Activated T-cell treated with anti-CD3 and anti-CD28 coated beads, Interleukin-2, amount 50 U/mL, for 1 hour (primary cell): Measurements from ENCODE around the gene CYB561.

ENCODE experiments used
- DNase-seq: peaks from one replicate; pipeline ENCODE4 v3.0.0-alpha.2; 2020

The CYB561 gene, protein sequence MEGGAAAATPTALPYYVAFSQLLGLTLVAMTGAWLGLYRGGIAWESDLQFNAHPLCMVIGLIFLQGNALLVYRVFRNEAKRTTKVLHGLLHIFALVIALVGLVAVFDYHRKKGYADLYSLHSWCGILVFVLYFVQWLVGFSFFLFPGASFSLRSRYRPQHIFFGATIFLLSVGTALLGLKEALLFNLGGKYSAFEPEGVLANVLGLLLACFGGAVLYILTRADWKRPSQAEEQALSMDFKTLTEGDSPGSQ

DNA sequence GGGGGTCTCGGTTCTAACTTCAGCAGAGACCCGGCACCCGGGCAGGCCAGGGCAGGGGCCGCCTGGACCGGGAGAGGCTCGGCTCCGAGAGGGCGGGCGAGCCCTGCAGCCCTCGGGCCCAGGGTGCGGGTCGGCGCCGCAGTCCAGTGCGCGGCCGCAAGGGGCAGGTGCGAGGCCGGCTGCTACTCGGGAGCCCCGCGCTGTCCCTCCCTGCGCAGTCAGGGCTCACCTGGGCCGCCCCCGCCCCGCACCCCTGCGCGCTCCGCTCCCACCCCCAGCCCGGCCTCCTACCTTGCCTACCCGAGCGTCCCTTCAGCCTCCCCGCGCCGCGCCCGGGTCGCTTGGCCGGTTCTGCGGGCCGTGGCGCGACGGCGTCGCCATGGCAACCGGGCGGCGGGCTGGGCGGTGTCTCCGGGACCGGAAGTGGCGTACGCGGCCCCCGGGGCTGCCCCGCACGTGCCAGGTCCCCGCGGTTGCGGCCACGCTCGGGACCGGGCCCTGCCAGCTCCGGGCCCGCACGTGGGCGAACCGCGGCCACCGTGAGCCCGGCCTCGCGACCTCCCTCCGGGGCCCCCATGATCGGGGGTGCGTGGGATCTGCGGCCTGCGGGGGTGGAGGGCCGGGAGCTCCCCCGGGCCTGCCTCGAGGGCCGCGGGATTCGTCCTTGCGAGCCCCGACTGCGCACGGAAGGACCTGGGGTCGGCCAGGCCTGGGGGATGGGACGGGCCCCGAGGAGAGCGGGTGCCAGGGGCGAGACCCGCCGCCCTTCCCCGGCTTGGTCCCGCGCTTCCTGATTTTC, at the start of gene CYB561:
Gene CYB561 (minus strand): TSS at position 353 of the 799 bp plus-strand sequence. CDS start 8,759 bp downstream, outside the sequence.
- peak; percentile 73 for DNase-seq

DNA sequence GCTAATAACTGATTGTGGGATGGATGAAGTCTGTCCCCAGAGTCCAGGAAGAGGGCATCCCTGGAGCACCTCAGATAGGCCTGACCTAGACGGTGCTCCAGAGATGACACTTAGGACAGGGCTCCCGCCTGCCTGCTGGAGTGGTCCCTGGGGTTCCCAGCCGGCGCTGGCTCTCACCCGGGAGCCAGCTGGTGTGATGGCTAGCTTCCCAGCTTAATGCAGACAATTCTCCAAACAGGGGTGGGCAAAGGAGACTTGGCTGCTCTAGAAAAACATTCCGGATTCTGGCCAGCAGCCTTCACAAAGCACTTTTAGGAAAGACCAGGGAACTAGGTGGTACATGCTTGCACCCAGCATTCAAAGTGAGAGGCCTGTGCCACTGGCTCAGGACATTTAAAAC, 49.4 kb upstream of the CYB561 start:
- DNase-seq, result no peak

DNA sequence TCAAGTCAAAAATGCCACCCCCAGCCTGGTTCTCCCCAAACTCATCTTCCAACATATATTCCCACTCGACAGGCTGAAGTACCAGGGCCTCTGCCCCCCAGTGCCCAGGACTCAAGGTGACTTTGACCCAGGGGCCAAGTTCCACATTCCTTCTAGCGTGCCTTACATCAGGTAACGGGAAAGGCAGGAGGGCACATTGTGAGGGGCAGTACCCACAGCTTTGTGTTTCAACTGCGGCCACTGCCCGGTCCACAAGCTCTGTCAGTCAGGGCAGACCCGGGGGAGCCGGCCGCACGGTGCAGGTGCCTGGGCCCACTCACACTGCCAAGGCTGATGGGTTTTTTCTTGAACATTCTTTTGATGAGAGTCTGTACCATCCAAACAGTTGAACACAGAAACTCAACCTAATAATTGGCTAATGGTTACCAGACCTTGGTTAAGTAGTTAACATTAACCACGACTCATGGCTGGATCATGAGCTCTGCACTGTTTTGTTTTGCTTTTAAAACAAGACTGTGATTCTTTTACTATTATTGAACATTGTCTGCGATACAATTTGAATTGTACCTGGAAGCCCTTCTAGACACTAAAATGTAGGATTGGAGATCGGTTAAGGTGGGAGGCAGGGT, 48.3 kb upstream of the CYB561 start:
- no peak for DNase-seq

DNA sequence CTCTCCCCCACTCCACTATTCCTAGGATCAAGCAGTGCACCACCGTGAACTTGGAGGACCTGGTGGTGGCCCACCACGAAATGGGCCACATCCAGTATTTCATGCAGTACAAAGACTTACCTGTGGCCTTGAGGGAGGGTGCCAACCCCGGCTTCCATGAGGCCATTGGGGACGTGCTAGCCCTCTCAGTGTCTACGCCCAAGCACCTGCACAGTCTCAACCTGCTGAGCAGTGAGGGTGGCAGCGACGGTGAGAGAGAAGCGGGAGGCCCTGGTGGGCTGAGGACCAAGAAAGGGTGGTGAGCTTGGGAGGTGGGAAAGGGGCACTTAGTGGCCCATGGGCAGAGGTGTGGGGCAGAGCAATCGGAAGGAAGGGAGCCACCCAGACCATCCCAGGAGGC, 47.3 kb upstream of the CYB561 start:
- no peak for DNase-seq

DNA sequence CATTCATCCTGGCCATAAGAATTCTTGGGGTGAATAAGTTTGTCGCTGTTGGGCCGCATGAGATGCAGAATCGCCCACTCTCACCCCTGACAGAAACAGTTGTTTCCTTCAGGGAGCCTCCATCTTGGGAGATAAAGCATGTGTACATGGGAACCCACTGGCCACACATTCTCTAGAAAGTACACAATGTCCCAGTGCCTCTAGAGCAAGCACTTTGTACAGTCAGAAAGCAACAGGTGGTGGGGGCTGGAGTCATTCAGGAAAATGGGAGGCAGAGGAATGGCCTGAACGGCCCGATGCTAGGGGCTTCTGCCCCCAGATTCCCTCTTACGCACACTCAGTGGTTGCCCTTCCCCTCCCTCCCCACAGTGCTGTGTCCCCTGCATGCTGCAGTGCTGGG, 46.8 kb upstream of the CYB561 start:
- no peak for DNase-seq

DNA sequence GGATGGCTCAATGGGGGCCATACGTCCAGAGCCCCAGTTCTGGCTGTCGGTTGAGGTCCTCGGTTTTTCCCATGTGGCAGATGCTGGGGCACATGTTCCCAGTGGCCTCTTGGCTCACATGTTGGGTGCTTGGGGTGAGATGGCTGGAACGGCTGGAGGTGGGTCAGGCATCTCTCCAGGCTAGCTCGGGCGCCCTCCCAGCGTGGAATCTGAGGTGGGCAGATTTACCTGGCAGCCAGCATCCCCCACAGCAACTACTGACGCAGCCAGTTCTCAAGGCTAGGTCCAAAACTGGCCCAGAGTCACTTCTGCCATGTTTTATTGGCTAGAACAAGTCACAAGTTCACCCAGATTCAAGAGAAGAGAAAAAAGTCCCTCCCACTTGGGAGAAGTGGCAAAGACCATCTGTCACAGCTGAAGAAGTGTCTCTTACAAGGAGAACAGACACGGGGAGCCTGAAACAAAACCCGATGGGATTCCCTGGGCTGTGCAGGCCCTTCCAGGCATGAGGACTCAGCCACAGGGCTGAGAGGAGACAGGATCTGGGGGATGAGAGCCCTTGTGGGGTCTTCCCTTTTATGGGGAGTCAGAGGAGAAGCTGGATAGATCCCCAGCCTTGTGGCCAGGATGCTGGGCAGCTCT, 46.0 kb upstream of the CYB561 start:
- no peak for DNase-seq

DNA sequence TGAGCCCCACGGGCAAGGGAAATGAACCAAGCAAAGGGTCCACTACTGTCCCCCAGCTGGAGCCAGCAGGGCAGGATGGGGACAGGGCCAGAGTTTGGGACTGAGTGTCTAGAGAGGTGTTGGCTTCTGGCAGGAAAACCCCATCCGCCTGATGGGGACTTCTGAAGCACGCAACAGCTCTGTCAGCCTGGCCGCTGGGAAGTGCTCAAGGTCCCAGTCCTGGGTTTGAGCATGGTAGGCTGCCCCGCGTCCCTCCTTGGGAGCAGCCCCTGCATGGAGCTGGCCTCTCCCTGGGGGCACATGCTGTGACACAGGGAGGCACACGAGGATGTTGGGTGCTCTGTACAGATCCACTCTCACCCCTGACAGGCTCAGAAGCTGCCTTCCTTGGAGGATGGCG, 45.3 kb upstream of the CYB561 start:
- no peak for DNase-seq

DNA sequence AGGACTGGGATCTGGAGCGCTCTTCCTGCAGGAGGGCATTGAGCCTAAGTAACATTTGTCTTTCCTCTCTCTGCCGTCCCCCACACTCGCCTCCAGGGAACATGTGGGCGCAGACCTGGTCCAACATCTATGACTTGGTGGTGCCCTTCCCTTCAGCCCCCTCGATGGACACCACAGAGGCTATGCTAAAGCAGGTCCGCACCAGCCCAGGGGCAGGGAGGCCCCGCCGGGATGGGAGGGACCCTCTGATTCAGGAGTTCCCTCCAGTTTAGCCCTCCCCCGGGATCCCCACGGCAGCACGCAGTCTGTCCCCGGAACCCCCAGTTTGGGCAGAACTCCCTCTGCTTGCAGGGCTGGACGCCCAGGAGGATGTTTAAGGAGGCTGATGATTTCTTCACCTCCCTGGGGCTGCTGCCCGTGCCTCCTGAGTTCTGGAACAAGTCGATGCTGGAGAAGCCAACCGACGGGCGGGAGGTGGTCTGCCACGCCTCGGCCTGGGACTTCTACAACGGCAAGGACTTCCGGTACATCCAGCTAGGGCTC, 44.8 kb upstream of the CYB561 start:
- DNase-seq, result no peak

DNA sequence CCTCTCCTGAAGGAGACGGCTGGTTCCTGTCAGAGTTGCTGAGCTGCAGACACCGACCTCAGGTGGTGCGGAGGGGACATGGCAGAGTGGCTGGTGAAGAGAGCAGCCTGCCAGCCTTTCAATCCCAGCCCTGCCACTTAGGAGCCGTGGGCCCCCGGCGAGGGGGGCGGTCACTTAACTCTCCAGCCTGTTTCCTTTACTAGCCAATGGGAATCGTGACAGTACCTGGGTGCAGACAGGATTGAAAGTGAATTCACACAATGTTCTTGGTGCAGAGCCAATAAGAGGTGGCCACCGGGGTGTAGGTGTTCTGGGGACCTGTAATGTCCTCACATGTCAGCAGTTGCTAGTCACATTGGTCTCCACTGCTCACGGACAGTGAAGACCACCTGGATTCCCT, 44.2 kb upstream of the CYB561 start:
- no peak for DNase-seq

DNA sequence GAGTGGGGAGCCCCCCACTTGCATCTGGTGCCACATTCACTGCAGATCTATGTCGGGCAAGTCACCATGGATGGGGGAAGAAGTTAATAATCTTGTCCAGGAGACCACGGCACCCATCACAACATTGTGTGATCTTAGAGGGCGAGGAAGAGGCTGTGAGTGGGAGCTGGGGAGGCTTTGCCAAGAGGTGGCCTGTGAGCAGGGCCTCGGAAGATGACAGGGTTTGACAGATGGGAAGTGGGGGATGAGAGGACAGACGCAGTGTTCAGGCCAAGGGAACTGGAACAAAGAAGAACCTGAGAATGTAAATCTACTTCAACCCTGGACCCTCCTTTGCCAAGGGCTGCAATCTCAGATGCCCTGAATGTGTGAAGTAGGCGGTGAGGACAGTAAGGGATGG, 43.2 kb upstream of the CYB561 start:
- no peak for DNase-seq

DNA sequence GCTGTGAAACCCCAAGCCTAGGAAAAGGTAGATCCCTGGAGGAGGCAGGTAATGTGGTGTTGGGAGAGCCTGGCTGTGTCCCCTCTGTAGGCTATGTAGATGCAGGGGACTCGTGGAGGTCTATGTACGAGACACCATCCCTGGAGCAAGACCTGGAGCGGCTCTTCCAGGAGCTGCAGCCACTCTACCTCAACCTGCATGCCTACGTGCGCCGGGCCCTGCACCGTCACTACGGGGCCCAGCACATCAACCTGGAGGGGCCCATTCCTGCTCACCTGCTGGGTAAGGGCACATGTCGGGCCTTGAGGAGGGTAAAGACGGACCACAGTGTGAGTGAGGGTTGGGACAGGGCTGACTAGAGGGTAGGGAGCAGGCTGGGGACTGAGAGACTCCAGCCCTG, 42.7 kb upstream of the CYB561 start:
- no peak for DNase-seq

DNA sequence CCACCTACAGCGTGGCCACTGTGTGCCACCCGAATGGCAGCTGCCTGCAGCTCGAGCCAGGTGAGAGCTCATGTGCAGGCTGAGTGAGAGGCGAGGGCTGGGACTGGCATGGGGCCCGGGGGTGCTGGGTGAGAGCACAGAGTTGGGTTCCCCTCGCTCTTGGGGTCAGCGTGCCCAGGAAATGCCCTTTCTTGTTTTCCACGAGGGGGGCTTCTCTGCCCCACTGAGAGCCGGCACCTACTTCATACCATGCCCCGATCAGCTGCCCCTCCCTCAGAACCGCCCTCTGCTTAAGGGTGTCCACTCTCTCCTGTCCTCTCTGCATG, 40.9 kb upstream of the CYB561 start:
- no peak for DNase-seq

DNA sequence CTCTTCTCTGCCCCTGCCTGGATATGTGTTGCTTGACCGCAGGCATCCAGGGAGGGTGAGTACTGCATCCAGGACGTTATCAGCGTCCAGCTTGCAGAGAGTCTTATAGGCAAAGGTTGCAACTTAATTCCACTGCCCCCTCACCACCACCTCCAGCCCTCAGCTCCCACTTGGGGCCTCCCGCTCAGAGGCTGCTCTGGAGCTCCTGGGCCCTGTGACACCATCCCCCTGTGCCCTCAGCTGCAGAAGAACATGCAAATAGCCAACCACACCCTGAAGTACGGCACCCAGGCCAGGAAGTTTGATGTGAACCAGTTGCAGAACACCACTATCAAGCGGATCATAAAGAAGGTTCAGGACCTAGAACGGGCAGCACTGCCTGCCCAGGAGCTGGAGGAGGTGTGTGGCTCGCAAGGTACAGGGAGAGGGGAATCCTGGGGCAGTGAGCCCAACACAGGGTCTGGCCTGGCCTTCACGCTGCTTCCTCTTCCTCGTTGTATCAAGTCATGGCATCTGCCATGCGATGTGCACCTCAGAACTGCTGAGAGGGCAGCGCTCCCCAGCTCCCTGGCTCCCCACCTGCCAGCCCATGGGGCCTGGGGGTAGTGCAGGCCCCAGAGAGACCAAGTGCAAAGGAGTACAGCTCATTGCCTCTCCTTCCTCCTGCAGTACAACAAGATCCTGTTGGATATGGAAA, 40.4 kb upstream of the CYB561 start:
- DNase-seq, result no peak

DNA sequence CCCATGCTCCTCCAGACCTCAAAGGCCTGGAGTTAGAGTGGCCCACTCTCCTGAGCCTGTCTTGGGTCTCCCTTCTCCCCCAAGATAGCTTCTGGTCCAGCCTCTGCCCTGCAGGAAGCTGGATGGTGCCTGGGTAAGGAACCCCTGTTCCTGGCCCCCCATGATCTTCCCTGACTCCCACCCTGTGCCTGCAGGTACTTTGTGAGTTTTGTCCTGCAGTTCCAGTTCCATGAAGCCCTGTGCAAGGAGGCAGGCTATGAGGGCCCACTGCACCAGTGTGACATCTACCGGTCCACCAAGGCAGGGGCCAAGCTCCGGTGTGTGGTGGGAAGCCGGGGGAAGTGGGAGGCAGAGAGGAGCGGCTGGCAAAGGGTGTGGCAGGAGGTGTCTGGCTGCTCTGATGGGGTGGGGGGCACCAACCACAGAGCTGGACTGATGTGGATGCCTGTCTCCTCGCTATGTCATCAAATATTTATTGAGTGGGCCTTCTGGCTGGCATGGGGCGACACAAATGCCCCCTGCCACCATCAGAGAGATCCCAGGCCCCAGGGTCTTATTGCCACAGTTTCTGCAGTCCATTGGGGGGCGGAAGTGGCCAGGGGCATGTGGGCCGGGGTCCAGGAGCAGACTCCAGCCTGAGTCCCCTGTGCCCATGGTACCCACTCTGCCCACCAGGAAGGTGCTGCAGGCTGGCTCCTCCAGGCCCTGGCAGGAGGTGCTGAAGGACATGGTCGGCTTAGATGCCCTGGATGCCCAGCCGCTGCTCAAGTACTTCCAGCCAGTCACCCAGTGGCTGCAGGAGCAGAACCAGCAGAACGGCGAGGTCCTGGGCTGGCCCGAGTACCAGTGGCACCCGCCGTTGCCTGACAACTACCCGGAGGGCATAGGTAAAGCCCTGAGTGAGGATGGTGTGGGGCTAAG, 37.8 kb upstream of the CYB561 start:
- no peak for DNase-seq

DNA sequence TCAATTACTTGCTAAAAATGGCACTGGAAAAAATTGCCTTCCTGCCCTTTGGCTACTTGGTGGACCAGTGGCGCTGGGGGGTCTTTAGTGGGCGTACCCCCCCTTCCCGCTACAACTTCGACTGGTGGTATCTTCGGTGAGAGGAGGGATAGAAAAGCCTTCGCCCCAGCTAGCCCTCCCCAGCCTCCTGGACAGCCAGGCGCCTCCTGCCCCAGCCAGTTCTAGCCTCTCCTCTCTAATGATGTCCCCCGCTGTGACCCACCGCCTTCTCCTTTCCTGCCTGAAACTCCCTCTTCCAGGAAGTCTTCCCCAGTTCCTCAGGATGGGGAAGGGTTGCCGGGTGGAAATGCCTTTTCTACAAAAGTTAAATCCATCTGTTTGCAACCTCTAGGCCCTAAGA, 36.9 kb upstream of the CYB561 start:
- DNase-seq, result no peak

DNA sequence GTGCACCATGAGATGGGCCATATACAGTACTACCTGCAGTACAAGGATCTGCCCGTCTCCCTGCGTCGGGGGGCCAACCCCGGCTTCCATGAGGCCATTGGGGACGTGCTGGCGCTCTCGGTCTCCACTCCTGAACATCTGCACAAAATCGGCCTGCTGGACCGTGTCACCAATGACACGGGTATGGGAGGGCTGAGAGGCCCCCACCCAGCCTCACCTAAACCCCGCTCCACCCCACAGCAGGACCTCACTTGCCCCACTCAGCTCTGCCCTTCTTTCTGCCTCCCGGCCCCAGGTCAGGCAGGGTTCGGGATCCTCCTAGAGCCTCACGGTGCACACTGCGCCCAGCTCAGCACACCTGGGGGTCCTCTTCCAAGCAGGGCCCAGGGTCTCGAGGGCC, 36.4 kb upstream of the CYB561 start:
- no peak for DNase-seq

DNA sequence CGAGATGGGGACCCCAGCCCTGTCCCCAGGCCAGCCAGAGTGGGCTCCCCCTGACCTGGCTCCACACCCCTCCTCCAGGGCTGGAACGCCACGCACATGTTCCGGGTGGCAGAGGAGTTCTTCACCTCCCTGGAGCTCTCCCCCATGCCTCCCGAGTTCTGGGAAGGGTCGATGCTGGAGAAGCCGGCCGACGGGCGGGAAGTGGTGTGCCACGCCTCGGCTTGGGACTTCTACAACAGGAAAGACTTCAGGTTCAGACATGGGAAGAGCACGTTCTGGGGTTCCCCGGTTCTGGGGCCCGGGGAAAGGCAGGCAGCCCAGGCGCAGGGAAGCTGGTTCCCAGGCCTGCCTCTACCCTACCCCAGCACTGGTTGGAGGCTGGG, 35.4 kb upstream of the CYB561 start:
- DNase-seq, result no peak

DNA sequence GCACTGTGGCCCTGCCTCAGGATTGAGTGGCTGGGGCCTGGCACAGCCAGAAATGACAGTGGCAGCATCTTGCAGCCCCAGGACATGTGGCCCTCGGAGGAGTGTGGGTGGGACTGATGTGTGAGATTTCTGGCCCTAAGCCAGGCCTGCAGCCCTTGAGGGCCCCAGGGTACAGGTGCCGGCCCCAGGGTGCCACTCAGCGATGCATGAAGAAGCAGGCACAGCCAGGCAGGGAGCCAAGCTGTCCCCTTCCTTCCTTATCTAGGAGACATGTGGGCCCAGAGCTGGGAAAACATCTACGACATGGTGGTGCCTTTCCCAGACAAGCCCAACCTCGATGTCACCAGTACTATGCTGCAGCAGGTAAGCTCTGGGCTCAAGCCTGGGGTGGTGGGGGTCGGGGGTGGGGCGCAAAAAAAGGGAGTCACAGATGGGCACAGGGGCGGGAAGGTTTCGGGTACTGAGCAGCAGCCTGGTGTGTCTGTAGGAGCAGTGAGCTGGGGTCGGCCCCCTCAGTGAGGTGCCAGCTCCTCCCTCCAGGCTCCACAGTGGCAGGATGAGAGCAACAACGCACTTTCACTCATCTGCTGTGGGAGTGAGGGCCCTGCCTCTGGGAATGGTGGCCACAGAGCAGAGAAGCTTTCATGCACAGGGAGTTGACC, 34.9 kb upstream of the CYB561 start:
- no peak for DNase-seq

DNA sequence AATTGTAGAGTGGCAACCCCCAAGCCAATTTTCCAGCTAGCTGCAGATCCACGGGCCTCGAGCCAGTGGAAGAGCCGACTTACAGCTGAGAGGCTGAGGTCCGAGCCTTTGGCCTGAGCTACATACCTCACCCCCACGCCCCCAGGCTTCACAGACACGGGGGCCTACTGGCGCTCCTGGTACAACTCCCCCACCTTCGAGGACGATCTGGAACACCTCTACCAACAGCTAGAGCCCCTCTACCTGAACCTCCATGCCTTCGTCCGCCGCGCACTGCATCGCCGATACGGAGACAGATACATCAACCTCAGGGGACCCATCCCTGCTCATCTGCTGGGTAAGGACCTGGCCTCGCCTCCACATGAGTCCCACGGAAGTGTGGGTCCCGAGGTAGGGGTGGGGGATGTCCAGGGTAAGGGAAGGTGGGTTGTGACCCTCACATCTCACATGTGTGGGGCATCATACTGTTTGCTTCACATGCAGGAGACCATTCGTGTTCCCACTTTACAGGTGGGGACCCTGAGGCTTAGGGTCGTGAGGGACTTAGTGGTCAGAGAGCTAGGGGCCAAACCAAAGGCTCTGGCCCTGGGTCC, 34.2 kb upstream of the CYB561 start:
- no peak for DNase-seq

DNA sequence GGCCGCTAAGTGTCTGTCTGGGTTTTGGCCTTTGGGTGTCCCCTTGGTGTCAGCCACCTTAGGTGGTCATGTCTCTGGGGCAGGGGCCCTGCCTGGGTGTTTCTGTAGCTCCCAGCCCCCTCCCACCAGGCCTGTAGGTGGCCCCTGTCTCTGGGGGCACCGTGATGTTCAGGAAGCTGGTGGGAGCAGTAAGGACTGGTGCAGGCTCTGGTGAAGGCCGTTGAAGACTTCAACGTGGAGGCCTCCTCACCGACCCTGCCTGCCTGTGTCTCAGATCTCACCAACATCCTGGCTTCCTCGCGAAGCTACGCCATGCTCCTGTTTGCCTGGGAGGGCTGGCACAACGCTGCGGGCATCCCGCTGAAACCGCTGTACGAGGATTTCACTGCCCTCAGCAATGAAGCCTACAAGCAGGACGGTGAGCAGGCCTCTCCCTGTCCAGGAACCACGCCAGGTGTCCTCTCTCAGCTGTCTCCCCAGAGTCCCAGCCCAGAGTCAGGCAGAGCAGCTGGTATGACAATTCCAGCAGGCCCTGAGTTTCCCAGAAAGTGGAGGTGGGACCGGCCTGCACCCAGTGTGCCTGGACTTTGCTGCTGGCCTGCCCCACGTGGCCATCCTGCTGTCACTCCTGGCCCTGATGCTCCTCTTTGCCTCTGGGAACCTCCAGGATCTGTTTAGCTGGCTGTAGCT, 33.5 kb upstream of the CYB561 start:
- DNase-seq, result no peak
